NCI-H524 treated with DMSO at 0.1 percent for 48 hours (cell line): ENCODE results near the gene GASK1A.

Experiments used
- DNase-seq: peaks from one replicate; lab custom pipeline; 2025; lab: John Stamatoyannopoulos, UW

GASK1A gene

DNA sequence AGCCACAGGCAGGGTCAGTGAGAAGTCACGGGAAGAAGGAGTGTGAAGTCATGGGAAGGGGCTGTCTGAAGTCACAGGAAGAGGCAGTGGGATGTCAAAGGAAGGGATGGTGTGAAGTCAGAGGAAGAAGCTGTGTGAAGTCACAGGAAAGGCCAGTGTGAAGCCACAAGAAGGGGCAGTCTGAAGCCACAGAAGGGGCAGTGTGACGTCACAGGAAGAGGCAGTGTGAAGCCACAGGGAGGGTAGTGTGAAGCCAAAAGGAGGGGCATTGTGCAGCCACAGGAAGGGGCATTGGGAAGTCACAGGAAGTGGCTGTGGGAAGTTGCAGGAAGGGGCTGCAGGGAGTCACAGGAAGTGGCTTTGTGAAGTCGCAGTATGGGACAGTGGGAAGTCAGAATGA lies 35.1 kb downstream of the GASK1A start:
- DNase-seq: no peak

DNA sequence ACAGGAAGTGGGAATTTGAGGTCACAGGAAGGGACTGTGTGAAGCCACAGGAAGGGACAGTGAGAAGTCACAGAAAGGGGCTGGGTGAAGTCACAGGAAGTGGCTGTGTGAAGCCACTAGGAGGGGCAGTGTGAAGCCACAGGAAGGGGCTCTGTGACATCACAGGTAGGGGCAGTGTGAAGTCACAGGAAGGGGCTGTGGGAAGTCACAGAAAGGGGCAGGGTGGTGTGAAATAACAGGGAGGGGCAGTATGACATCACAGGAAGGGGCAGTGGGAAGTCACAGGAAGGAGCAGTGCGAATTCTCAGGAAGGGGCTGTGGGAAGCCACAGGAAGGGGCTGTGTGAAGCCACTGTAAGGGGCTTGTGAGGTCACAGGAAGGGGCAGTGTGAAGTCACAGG lies 35.8 kb downstream of the GASK1A start:
- no peak for DNase-seq

DNA sequence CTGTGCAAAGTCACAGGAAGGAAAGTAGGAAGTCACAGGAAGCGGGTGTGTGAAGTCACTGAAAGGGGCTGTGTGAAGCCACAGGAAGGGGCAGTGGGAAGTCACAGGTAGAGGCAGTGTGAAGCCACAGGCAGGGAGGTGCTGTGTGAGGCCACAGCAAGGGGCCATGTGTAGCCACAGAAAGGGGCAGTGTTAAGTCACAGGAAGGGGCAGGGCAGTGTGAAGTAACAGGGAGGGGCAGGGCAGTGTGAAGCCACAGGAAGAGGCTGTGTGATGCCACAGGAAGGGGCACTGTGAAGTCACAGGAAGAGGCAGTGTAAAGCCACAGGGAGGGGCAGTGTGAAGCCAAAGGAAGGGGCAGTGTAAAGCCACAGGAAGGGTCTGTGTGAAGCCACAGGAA lies 36.5 kb downstream of the GASK1A start:
- DNase-seq: no peak

DNA sequence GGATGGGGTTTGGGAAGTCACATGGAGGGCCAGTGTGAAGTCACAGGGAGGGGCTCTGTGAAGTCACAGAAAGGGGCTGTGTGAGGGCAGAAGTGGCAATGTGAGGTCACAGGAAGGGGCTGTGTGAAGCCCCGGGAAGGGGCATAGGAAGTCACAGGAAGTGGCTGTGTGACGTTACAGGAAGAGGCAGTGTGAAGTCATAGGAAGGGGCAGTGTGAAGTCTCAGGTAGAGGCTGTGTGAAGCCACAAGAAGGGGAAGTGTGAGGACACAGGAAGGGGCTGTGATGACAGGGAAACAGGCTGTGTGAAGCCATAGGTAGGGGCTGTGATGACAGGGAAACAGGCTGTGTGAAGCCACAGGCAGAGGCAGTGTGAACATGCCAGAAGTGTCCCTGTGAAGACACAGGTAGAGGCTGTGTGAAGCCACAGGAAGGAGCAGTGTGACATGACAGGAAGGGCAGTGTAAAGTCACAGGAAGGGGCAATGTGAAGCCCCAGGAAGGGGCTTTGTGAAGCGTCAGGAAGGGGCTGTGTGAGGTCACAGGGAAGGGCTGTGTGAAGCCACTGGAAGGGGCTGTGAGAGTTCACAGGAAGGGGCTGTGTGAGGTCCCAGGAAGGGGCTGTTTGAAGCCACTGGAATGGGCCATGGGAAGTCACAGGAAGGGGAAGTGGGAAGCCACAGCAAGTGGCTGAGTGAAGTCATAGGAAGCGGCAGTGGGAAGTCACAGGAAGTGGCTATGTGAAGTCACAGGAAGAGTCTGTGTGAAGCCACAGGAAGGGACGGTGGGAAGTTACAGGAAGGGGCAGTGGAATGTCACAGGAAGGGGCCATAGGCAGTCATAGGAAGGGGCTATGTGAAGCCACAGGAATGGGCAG lies 37.1 kb downstream of the GASK1A start:
- DNase-seq: no peak

DNA sequence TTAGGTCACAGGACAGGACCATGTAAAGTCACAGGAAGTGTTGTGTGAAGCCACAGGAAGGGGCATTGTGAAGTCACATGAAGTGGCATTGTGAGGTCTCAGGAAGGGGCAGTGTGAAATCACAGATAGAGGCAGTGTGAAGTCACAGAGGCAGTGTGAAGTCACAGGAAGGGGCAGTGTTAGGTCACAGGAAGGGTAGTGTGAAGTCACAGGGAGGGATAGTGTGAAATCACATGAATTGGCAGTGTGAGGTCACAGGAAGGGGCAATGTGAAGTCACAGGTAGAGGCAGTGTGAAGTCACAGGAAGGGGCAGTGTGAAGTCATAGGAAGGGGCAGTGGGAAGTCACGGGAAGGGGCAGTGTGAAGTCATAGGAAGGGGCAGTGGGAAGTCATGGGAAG lies 37.9 kb downstream of the GASK1A start:
- DNase-seq: no peak

- no peak for DNase-seq
These were observed 38.6 kb downstream of the GASK1A start for GRCh38 chr3:43017593-43018195.

- no peak for DNase-seq
These were observed 39.1 kb downstream of the GASK1A start for GRCh38 chr3:43018246-43018645.

- DNase-seq: no peak
These were observed 40.1 kb downstream of the GASK1A start for GRCh38 chr3:43019006-43019809.

GRCh38 chr3:43019826-43020225 lies 40.7 kb downstream of the GASK1A start:
- no peak for DNase-seq

DNA sequence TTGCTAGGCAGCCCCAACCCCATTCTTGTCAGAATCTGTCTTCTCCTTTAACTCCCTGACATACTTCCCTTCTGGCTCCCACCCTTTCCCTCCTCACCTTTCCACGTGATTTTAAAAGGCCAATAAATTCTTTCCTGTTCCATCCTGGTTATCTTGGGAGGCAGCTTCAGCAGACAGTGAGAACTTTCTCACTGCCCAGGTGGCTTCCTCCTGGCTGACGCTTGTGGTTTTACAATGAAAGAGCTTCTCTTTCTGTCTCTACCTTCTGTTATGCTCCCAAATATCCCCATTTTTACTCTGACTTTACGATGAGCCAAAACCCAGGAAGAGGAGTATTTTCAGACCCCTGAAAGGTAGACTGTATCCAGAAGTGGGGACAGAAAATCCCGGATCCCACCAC lies 42.1 kb downstream of the GASK1A start:
- no peak for DNase-seq

DNA sequence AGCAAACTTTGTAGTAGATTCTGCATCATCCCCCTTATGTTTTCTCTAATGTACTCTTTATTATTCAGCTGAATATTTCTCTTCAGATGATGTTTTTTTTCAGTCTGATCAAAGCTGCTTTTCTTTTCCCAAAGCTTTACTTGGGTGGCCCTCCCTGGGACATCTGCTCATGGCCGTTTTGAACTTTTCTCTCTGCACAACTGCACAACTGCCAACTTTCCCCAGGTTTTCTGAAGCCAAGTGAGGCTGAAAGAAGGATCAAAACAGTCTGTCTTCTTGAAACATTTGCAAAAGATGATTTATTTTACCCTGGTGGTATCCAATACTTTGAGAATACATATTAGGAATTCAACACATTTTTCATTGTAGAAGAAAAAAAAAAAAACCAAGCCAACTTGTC lies 43.0 kb downstream of the GASK1A start:
- no peak for DNase-seq

DNA sequence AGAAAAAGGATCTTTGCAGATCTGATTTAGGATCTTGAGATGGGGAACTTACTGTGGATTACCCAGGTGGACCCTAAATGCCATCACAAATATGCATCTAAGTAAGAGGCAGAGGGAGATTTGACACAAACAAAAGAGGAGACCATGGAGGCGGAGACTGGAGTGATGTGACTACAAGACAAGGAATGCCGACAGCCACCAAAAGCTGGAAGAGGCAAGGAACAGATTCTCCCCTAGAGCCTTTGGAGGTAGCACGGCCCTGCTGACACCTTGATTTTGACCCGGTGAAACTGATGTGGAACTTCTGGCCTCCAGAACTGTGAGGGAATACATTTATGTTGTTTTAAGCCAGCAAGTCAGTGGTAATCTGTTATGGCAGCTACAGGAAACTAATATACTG lies 44.0 kb downstream of the GASK1A start:
- DNase-seq: no peak

DNA sequence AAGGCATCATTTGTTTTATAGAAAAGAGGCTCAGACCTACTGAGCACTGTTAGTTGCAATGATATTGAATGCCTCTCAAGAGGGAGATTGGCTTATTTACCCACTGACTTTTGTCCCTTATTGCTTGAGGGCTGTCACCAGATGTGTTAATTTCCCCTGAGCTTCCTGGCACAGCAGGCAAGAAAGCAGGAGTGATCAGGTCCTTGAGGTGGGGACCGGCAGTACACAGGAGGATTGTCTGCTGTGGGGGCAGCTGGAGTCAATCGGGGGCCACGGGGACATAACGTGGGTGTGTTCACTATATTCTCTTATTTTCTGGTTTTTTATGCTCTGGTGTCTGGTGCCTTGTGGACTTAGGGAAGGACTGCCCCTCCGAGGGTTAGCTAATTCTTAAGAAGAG lies 44.6 kb downstream of the GASK1A start:
- no peak for DNase-seq

DNA sequence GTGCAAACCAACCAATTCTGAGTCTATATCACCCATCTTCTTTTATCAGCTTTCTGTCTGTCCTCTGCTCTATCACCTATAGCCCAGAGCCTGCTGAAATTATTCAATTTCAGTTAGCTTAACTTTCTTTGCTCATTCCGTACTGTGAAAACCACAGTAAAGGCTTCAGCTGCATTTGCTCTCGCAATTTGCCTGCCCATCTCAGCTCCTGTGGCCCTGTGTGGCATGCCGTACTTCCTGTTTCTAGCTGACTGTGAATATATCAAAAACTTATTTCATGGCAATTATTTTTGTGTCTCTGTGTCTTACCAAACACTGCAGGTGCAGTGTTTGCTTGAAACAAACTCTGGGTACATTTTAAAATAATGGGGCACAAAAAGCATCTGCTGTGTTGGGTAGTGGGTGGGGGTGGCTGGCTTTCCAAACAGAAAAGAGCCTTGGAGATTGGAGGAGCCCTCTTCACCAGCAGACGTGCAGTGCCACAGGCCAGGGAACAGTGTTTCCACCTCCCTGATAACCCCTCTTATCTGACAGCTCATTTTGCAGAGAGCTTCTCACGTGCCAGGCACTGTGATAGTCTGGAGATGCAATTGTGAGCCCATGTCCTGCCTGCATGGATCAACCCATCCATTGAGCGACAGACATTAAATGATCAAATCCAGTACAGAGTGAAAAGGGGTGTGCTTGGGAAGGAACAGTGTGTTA lies 45.2 kb downstream of the GASK1A start:
- DNase-seq: no peak

DNA sequence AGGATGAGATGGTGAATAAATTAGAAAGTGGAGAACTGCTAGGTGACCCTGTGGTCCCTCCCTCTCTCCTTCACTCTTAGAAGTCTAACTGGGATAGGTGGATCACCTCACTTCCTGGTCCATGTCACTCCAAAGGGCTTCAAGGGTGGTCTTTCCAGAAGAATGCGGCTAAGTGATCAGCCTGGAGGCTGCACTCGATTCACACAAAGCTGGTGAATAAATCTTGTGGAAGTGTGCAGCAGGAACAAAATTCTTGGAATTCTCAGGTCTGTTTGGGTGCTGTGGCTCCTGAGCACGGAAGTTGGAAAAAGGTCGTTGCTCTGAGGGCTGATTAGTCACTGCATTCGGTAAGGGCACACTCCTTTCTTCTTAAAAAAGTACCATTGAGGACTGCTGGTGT lies 46.3 kb downstream of the GASK1A start:
- DNase-seq: no peak

DNA sequence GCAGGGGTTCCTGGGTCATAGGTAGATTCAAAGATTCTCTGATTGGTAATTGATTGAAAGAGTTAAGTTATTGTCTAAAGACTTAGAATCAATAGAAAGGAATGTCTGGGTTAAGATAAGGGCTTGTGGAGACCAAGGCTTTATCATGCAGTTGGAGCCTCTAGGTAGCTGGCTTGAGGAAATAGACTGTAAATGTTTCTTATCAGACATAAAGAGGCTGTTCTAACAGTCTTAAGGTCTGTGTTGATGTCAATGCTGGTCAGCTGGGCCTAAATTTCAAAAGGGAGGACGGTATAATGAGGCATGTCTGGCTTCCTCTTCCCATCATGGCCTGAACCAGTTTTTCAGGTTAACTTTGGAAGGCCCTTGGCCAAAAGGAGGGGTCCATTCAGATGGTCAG lies 48.9 kb downstream of the GASK1A start:
- no peak for DNase-seq

DNA sequence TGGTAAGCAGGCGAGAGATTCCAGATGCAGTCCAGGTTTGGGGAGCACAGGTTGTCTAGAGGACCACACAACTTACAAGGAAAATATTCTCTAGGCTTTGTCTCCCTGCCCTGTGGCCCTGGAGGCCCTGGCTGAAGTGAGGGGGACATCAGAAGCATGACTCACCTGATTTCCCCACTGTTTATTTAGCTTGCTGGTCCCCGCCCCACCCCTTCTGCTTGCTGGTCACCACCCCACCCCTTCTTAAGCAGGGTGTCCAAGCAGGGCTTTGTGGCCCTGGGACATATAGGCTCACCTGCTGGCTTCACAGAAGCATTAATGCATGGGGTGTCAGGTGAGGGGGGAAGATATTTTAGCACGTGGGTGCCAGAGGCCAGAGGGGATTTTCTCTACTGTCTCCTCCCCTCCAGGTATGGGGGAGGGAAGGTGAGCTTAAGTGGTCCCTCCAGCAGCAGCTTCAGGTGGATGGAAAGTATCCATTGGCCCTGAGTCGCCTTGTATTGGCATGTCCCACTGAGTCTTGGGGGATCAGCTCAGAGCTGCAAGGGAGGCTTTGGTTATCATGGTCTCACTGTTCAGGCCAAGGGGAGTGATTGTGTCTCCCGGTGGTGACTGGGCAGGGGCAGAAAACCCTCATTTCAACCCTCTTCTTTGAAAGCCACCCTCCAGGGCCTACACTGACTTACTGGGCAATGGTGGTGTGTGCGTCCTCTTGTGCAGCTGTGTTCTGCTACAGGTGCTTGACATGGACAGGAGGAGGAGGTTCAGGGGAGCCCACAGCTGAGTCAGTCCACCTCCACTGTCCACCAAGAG lies 49.8 kb downstream of the GASK1A start:
- DNase-seq: no peak

DNA sequence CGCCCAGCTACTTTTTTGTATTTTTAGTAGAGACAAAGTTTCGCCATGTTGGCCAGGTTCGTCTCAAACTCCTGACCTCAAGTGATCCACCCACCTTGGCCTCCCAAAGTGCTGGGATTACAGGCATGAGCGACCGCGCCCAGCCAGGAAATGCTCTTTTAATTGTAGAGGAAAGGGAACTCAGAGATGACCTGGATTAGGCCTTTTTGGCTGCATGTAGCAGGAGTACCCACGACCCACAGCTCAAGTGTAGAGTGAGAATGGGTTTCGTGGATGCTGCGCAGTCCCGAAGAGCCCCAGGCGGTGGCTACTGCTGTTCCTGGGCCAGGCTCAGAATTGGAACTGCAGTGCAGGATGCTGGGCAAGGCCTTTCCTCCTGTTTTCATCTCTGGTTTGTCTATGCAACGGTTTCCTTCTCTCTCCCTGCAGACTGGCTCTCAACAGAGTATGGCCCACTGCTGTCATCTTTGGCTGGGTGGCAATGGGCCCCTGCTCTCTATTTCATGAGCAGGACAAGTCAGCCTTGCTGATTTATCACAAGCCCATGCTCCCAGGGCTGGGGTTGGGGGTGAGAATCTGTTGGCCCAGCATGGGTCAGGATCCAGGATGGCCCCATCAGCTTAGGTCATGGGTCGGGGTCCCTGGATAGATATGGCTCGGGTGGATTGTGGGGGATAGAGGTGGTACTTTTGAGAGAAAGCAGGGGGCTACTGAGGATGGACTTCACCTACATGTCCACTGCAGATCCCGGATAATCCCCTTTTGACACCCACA lies 51.2 kb downstream of the GASK1A start:
- DNase-seq: no peak

DNA sequence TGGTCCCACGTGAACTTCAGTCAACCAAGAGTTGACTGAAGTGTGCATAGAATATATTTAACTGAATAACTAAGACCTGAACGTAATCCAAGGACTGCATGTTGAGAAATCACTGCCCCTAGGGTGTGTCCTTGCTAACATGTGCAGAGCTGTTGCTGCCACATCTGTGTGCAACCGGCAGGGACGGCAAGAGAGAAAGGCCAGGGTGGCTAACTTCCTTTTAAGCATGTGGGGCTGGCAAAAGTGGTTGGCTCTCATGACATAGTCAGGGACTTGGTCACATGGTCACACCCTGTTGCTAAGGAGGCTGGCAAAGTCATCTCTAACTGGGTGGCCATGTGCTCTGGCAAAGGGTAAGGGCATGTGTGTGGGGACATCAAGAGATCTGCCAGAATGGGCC lies 52.4 kb downstream of the GASK1A start:
- DNase-seq: no peak

DNA sequence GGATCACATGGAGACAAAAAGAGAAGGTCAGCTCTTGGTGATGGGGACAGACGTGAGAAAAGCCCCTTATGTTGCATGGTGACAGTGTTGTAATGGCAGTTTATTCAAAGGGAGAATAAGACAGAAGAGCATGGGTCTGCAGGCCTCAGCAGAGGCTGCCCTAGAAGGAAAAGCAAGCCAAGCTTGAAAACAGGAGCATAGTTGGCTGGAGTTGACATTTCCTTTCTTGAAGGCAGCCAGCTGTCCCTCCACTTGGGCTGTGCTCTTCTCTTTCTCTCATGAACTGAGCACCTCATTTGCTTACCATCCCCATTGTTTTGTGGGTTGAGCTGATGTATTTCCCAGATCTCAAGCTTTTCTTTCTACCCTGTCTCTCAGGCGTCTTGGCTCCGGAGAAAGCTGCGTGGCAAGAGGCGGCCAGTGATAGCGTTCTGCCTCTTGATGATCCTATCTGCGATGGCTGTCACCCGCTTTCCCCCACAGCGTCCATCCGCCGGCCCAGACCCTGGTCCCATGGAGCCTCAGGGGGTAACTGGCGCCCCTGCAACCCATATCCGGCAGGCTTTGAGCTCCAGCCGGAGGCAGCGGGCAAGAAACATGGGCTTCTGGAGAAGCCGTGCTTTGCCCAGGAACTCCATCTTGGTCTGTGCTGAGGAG lies 52.9 kb downstream of the GASK1A start:
- no peak for DNase-seq
